SK-N-SH treated with all-trans-retinoic acid at 6 μM for 48 hours (cell line): ENCODE measurements around the gene TAOK1.

Experiments
- ATAC-seq: fragments of 200-7000 bp; cut with Tn5 transposase; 3 replicates; pipeline ENCODE4 v1.9.1; 2020; ENCODE audit warnings: mild to moderate bottlenecking, moderate library complexity
- ARNTL ChIP-seq: fragments of 450-650 bp; formaldehyde crosslinking; IDR thresholded peaks from 2 replicates; pipeline ENCODE4 v1.5.0; 2020; ENCODE audit warnings: low read depth, mild to moderate bottlenecking, moderate library complexity, borderline replicate concordance
- CSDC2 ChIP-seq: fragments of 250-450 bp; sonication (Bioruptor Pico); IDR thresholded peaks from 2 replicates; pipeline ENCODE4 v1.5.0; 2020; ENCODE audit warnings: mild to moderate bottlenecking, moderate library complexity
- ISL1 ChIP-seq: fragments of 250-450 bp; sonication (Bioruptor Pico); IDR thresholded peaks from 2 replicates; pipeline ENCODE4 v2.1.2; 2022; ENCODE audit warnings: mild to moderate bottlenecking, moderate library complexity
- OSR1 ChIP-seq: fragments of 250-450 bp; sonication (Bioruptor Pico); IDR thresholded peaks from 2 replicates; pipeline ENCODE4 v1.8.0; 2022; ENCODE audit warnings: moderate library complexity, mild to moderate bottlenecking, inconsistent platforms
- PPARA ChIP-seq: fragments of 250-450 bp; sonication (Bioruptor Pico); IDR thresholded peaks from 2 replicates; pipeline ENCODE4 v1.5.0; 2020; ENCODE audit warnings: mild to moderate bottlenecking, borderline replicate concordance
- RARB ChIP-seq: fragments of 250-450 bp; sonication (Bioruptor Pico); IDR thresholded peaks from 2 replicates; pipeline ENCODE4 v1.8.0; 2021; ENCODE audit warnings: mild to moderate bottlenecking, moderate library complexity
- SNAI2 ChIP-seq: fragments of 250-450 bp; sonication (Bioruptor Pico); IDR thresholded peaks from 2 replicates; pipeline ENCODE4 v1.5.0; 2020; ENCODE audit warnings: mild to moderate bottlenecking, moderate library complexity
- TCF4 ChIP-seq: fragments of 250-450 bp; sonication (Bioruptor Pico); IDR thresholded peaks from 2 replicates; pipeline ENCODE4 v1.8.0; 2021; ENCODE audit warnings: mild to moderate bottlenecking, moderate library complexity, borderline replicate concordance
- ZC3H10 ChIP-seq: fragments of 250-450 bp; sonication (Bioruptor Pico); IDR thresholded peaks from 2 replicates; pipeline ENCODE4 v1.5.1; 2021; ENCODE audit warnings: mild to moderate bottlenecking, moderate library complexity
- ZFP30 ChIP-seq: fragments of 450-650 bp; formaldehyde crosslinking; IDR thresholded peaks from 2 replicates; pipeline ENCODE4 v1.5.0; 2022; ENCODE audit warnings: mild to moderate bottlenecking, moderate library complexity
- TF ChIP-seq, protein P1 (sequence below): fragments of 250-450 bp; sonication (Bioruptor Pico); IDR thresholded peaks from 2 replicates; pipeline ENCODE4 v1.8.0; 2021; ENCODE audit warnings: low read depth, mild to moderate bottlenecking, moderate library complexity, borderline replicate concordance
- TF ChIP-seq, protein P2 (sequence below): fragments of 250-450 bp; sonication (Bioruptor Pico); IDR thresholded peaks from 2 replicates; pipeline ENCODE4 v1.5.1; 2020; ENCODE audit warnings: low read depth, mild to moderate bottlenecking, moderate library complexity
- TF ChIP-seq, protein P3 (sequence below): fragments of 250-450 bp; sonication (Bioruptor Pico); IDR thresholded peaks from 2 replicates; pipeline ENCODE4 v1.5.1; 2021; ENCODE audit warnings: mild to moderate bottlenecking, moderate library complexity
- TF ChIP-seq, protein P4 (sequence below): fragments of 250-450 bp; sonication (Bioruptor Pico); IDR thresholded peaks from 2 replicates; pipeline ENCODE4 v1.8.0; 2020; ENCODE audit warnings: mild to moderate bottlenecking, moderate library complexity, borderline replicate concordance

The TAOK1 gene

DNA sequence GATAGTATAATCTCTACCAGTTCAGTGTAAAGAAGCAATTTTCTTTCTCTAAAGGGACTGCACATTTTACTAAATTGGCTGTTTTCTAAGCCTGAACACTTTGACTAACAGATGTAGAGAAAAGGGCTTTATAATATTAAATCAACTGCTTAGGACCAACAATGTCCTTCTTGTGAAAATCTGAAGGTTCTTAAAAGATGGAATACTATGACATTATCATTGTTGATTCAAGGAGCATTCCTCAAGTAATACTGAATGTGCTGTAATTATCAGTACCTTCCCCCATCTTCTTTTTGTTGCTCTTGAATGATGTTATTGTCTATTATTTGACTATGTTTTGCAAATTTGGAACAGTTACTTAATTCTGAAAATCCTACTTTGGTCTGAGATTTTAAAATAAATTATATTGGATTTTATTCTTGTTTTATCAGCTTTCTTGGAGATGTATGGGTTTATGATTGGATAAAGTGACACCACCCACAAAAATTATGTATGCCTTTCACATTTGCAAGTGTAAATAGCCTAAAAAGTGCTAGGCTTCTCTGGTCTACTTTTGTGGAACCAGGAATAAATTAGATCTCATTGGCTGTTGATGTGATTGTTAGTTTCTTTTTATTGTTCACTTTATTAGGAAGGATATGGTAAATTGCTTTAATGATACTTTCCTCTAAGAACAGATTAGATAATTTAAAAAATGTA lies 53.0 kb downstream of the TAOK1 start:
- TF ChIP-seq ZC3H10 (no peak), ZFP30 (CRISPR knock-in tag) (no peak)
- no peak for ATAC-seq

DNA sequence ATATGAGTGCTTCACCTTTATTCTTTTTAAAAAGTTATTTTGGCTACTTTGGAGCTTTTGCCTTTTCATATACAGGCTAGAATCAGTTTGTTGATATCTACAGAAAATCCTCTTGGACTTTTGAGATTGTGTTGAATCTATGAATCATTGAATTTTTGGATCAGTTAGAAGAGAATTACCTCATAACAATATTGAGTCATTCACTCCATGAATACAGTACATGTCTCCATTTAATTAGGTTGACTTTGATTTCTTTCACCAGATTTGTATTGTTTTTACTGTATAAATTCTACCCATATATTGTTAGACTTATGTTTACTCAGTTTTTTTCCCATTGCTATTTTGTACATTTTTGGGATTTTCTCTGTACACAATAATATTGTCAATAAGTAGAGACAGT lies 54.4 kb downstream of the TAOK1 start:
- peak; percentile 44; the same call in 1 of the 2 replicates for TF ChIP-seq ISL1 (CRISPR knock-in tag)
- TF ChIP-seq, protein P1, sequence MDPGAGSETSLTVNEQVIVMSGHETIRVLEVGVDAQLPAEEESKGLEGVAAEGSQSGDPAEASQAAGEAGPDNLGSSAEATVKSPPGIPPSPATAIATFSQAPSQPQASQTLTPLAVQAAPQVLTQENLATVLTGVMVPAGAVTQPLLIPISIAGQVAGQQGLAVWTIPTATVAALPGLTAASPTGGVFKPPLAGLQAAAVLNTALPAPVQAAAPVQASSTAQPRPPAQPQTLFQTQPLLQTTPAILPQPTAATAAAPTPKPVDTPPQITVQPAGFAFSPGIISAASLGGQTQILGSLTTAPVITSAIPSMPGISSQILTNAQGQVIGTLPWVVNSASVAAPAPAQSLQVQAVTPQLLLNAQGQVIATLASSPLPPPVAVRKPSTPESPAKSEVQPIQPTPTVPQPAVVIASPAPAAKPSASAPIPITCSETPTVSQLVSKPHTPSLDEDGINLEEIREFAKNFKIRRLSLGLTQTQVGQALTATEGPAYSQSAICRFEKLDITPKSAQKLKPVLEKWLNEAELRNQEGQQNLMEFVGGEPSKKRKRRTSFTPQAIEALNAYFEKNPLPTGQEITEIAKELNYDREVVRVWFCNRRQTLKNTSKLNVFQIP (CRISPR knock-in tag), result no peak
- TF ChIP-seq ARNTL (CRISPR knock-in tag), result no peak
- TF ChIP-seq, protein P2, sequence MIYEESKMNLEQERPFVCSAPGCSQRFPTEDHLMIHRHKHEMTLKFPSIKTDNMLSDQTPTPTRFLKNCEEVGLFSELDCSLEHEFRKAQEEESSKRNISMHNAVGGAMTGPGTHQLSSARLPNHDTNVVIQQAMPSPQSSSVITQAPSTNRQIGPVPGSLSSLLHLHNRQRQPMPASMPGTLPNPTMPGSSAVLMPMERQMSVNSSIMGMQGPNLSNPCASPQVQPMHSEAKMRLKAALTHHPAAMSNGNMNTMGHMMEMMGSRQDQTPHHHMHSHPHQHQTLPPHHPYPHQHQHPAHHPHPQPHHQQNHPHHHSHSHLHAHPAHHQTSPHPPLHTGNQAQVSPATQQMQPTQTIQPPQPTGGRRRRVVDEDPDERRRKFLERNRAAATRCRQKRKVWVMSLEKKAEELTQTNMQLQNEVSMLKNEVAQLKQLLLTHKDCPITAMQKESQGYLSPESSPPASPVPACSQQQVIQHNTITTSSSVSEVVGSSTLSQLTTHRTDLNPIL, result peak; percentile 27; the same call in 1 of the 2 replicates
- peak; percentile 59 for ATAC-seq

DNA sequence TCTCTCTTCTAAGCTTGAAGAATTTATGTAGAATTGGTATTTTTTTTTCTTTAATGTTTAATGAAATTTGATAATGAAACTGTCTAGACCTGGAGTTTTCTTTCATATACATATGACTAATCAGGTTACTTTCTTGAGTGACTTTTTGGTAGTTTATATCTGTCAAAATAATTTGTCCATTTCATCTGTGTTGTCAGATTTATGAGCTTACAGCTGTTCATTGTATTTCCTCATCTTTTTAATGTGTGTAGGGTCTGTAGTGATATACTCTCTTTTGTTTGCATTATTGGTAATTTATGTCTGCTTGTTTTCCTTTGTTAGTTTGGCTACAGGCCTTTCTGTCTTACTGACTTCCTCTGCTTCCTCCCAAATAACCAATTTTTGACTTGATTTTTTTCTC lies 55.7 kb downstream of the TAOK1 start:
- ATAC-seq, result no peak
- no peak for TF ChIP-seq PPARA
- no peak for TF ChIP-seq RARB (CRISPR knock-in tag)
- TF ChIP-seq, protein P2, result no peak
- TF ChIP-seq OSR1, result no peak
- no peak for TF ChIP-seq ZC3H10
- no peak for TF ChIP-seq TCF4
- no peak for TF ChIP-seq ARNTL (CRISPR knock-in tag)
- no peak for TF ChIP-seq CSDC2
- TF ChIP-seq ZFP30 (CRISPR knock-in tag), result no peak
- TF ChIP-seq, protein P3, sequence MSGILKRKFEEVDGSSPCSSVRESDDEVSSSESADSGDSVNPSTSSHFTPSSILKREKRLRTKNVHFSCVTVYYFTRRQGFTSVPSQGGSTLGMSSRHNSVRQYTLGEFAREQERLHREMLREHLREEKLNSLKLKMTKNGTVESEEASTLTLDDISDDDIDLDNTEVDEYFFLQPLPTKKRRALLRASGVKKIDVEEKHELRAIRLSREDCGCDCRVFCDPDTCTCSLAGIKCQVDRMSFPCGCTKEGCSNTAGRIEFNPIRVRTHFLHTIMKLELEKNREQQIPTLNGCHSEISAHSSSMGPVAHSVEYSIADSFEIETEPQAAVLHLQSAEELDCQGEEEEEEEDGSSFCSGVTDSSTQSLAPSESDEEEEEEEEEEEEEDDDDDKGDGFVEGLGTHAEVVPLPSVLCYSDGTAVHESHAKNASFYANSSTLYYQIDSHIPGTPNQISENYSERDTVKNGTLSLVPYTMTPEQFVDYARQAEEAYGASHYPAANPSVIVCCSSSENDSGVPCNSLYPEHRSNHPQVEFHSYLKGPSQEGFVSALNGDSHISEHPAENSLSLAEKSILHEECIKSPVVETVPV (CRISPR knock-in tag), result no peak
- TF ChIP-seq, protein P1 (CRISPR knock-in tag), result no peak
- no peak for TF ChIP-seq SNAI2 (CRISPR knock-in tag)

DNA sequence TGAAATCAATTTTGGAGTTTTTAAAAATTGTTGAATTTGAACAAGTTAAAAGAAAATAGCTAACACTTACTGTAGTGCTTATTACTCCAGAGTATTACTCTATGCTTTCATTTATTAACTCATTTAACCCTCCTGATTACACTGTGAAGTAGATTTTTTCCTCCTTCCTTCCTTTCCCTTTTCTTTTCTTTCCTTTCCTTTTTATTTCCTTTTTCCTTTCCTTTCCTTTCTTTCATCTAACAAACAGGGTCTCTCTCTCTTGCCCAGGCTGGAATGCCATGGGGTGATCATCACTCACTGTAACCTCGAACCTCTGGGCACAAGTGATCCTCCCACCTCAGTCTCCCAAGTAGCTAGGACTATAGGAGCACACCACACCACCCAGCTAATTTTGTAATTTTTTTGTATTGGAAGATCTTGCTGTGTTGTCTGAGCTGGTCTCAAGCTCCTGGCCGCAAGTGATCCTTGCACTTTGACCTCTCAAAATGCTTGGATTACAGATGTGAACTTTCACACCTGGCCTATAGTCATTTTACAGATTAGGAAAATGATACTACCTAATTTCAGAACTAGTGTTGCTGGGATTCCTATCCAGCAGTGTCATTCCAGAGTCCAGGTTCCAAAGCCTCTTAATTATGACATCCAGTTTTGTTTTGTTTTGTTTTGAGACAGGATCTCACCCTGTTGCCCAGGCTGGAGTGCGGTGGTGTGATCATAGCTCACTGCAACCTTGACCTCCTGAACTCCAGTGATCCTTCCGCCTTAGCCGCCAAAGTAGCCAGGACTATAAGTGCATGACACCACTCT lies 59.9 kb downstream of the TAOK1 start:
- no peak for ATAC-seq
- TF ChIP-seq, protein P4, sequence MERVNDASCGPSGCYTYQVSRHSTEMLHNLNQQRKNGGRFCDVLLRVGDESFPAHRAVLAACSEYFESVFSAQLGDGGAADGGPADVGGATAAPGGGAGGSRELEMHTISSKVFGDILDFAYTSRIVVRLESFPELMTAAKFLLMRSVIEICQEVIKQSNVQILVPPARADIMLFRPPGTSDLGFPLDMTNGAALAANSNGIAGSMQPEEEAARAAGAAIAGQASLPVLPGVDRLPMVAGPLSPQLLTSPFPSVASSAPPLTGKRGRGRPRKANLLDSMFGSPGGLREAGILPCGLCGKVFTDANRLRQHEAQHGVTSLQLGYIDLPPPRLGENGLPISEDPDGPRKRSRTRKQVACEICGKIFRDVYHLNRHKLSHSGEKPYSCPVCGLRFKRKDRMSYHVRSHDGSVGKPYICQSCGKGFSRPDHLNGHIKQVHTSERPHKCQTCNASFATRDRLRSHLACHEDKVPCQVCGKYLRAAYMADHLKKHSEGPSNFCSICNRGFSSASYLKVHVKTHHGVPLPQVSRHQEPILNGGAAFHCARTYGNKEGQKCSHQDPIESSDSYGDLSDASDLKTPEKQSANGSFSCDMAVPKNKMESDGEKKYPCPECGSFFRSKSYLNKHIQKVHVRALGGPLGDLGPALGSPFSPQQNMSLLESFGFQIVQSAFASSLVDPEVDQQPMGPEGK (CRISPR knock-in tag), result no peak
- TF ChIP-seq RARB (CRISPR knock-in tag), result no peak
- TF ChIP-seq, all 23 proteins: peak for 0
